IMR-90 (cell line): ENCODE measurements around the gene GGCT. TPM values are rescaled to one million over a fixed set of nuclear protein-coding genes. Genes with fewer than 3 reads are reported as not detected.

Experiments
- ATAC-seq: fragments of 200-7000 bp; cut with Tn5 transposase; 2 replicates; pipeline ENCODE4 v1.9.1; 2020; ENCODE audit warnings: low read depth, mild to moderate bottlenecking, moderate library complexity
- BruUV-seq: library from RNA; stranded (reverse); fragments of 400-500 nt; replicated peaks from 2 replicates; lab custom pipeline; 2021; lab: Mats Ljungman, UMichigan
- CTCF ChIA-PET: fragments of 300-600 bp; formaldehyde crosslinking; extraction: SDS; loops from one replicate; lab custom pipeline; 2021; ENCODE audit warnings: antibody characterized with exemption; lab: Yijun Ruan, JAX
- POLR2A ChIA-PET: fragments of 300-600 bp; sonication (Branson Sonifier 250); formaldehyde crosslinking; loops from one replicate; lab custom pipeline; 2022; ENCODE audit warnings: antibody characterized with exemption; ENCODE audit not compliant: unreplicated experiment; lab: Charles Lee
- DNase-seq: peaks from one replicate; pipeline ENCODE4 v3.0.0; 2013
- H2AFZ ChIP-seq: replicated peaks from 2 replicates; pipeline ENCODE3; 2013; ENCODE audit warnings: low read length, mild to moderate bottlenecking; ENCODE audit not compliant: poor library complexity
- H2AK5ac ChIP-seq: 2 replicates; pipeline ENCODE4 v1.6.1; 2013; ENCODE audit warnings: low read depth, low read length, inconsistent platforms
- H2AK9ac ChIP-seq: replicated peaks from 2 replicates; pipeline ENCODE3; 2013; ENCODE audit warnings: mild to moderate bottlenecking, low read depth, low read length, moderate library complexity; ENCODE audit not compliant: poor library complexity
- H2BK120ac ChIP-seq: 2 replicates; pipeline ENCODE4 v1.6.1; 2013; ENCODE audit warnings: low read depth, low read length, inconsistent platforms
- H2BK15ac ChIP-seq: 3 replicates; pipeline ENCODE4 v1.6.1; 2013; ENCODE audit warnings: low read depth, low read length, inconsistent platforms
- H2BK20ac ChIP-seq: 2 replicates; pipeline ENCODE4 v1.6.1; 2013; ENCODE audit warnings: low read depth, mild to moderate bottlenecking, inconsistent platforms, low read length, moderate library complexity
- H2BK5ac ChIP-seq: 2 replicates; pipeline ENCODE4 v1.6.1; 2013; ENCODE audit warnings: mild to moderate bottlenecking, low read depth, low read length, inconsistent platforms; ENCODE audit not compliant: poor library complexity, severe bottlenecking
- H3K14ac ChIP-seq: replicated peaks from 2 replicates; pipeline ENCODE4 v1.6.1; 2013; ENCODE audit warnings: low read depth, low read length, inconsistent platforms
- H3K18ac ChIP-seq: 2 replicates; pipeline ENCODE4 v1.6.1; 2013; ENCODE audit warnings: low read depth, low read length, control low read depth
- H3K23ac ChIP-seq: 2 replicates; pipeline ENCODE4 v1.6.1; 2013; ENCODE audit warnings: low read depth, low read length, inconsistent platforms
- H3K27ac ChIP-seq: 2 replicates; pipeline ENCODE4 v1.5.1; 2013; ENCODE audit warnings: mild to moderate bottlenecking, control low read depth, low read length; ENCODE audit not compliant: insufficient read depth
- H3K27me3 ChIP-seq: 2 replicates; pipeline ENCODE4 v1.6.1; 2013; ENCODE audit warnings: low read length; ENCODE audit not compliant: control insufficient read depth, insufficient read depth
- H3K36me3 ChIP-seq: 2 replicates; pipeline ENCODE4 v1.6.1; 2013; ENCODE audit warnings: low read length, mixed read lengths; ENCODE audit not compliant: control insufficient read depth, insufficient read depth
- H3K4ac ChIP-seq: 2 replicates; pipeline ENCODE4 v1.6.1; 2013; ENCODE audit warnings: low read depth, low read length, inconsistent platforms
- H3K4me1 ChIP-seq: 2 replicates; pipeline ENCODE4 v1.6.1; 2013; ENCODE audit warnings: low read length, mixed read lengths; ENCODE audit not compliant: control insufficient read depth, insufficient read depth
- H3K4me2 ChIP-seq: 2 replicates; pipeline ENCODE4 v1.6.1; 2013; ENCODE audit warnings: low read depth, mild to moderate bottlenecking, control low read depth, low read length, moderate library complexity
- H3K4me3 ChIP-seq: 2 replicates; pipeline ENCODE4 v1.5.1; 2013; ENCODE audit warnings: low read depth, mild to moderate bottlenecking, control low read depth, low read length, moderate library complexity; ENCODE audit not compliant: insufficient read depth
- H3K56ac ChIP-seq: 2 replicates; pipeline ENCODE4 v1.6.1; 2013; ENCODE audit warnings: low read length, inconsistent platforms; ENCODE audit not compliant: insufficient read depth; ENCODE audit errors: extremely low read depth
- H3K79me1 ChIP-seq, 2 experiments: 2 replicates each; pipeline ENCODE4 v1.6.1; 2013; ENCODE audit warnings: low read length in 2 of 2, inconsistent platforms in 1 of 2, low read depth in 1 of 2
- H3K9ac ChIP-seq: 2 replicates; pipeline ENCODE4 v1.6.1; 2013; ENCODE audit warnings: low read depth, low read length, control low read depth
- H3K9me1 ChIP-seq: 2 replicates; pipeline ENCODE4 v1.6.1; 2013; ENCODE audit warnings: low read length, inconsistent platforms; ENCODE audit not compliant: insufficient read depth
- H3K9me3 ChIP-seq: 2 replicates; pipeline ENCODE4 v1.6.1; 2013; ENCODE audit warnings: low read length; ENCODE audit not compliant: control insufficient read depth, insufficient read depth
- H4K20me1 ChIP-seq: 2 replicates; pipeline ENCODE4 v1.6.1; 2013; ENCODE audit warnings: low read length, inconsistent platforms; ENCODE audit not compliant: insufficient read depth
- H4K5ac ChIP-seq: 2 replicates; pipeline ENCODE4 v1.6.1; 2013; ENCODE audit warnings: mild to moderate bottlenecking, low read depth, low read length, control low read depth
- H4K8ac ChIP-seq, 2 experiments: 2 replicates each; pipeline ENCODE4 v1.6.1; 2013; ENCODE audit warnings: low read depth in 2 of 2, low read length in 2 of 2, control low read depth in 1 of 2, inconsistent platforms in 1 of 2
- H4K91ac ChIP-seq: 2 replicates; pipeline ENCODE4 v1.6.1; 2013; ENCODE audit warnings: low read depth, low read length, inconsistent platforms; ENCODE audit not compliant: insufficient read depth
- BHLHE40 ChIP-seq: fragments of 150-350 bp; IDR thresholded peaks from 2 replicates; pipeline ENCODE4 v1.6.1; 2016; ENCODE audit warnings: mild to moderate bottlenecking, low read depth, low read length
- CEBPB ChIP-seq: IDR thresholded peaks from 2 replicates; pipeline ENCODE4 v1.6.1; 2012; ENCODE audit warnings: low read depth, low read length, improper control_type of control experiment
- CHD1 ChIP-seq: IDR thresholded peaks from 2 replicates; pipeline ENCODE4 v1.6.1; 2012; ENCODE audit warnings: low read depth, low read length, improper control_type of control experiment
- CTCF ChIP-seq: conservative IDR thresholded peaks from 2 replicates; pipeline ENCODE4 v1.5.1; 2012; ENCODE audit warnings: mild to moderate bottlenecking, low read depth, low read length, improper control_type of control experiment
- ELK1 ChIP-seq: fragments of 150-350 bp; IDR thresholded peaks from 2 replicates; pipeline ENCODE4 v1.6.1; 2016; ENCODE audit warnings: low read depth, mild to moderate bottlenecking, low read length, moderate library complexity, borderline replicate concordance
- FOS ChIP-seq: fragments of 150-350 bp; IDR thresholded peaks from 2 replicates; pipeline ENCODE4 v1.6.1; 2016; ENCODE audit warnings: low read depth, low read length
- MAFK ChIP-seq: IDR thresholded peaks from 2 replicates; pipeline ENCODE4 v1.6.1; 2012; ENCODE audit warnings: low read depth, low read length, improper control_type of control experiment
- MAZ ChIP-seq: IDR thresholded peaks from 2 replicates; pipeline ENCODE4 v1.6.1; 2012; ENCODE audit warnings: low read depth, mild to moderate bottlenecking, low read length, improper control_type of control experiment, moderate library complexity, borderline replicate concordance
- MXI1 ChIP-seq: IDR thresholded peaks from 2 replicates; pipeline ENCODE4 v1.6.1; 2012; ENCODE audit warnings: low read depth, mild to moderate bottlenecking, low read length, moderate library complexity, borderline replicate concordance
- NFE2L2 ChIP-seq: fragments of 150-350 bp; IDR thresholded peaks from 2 replicates; pipeline ENCODE4 v1.6.1; 2016; ENCODE audit warnings: low read depth, mild to moderate bottlenecking, low read length
- RAD21 ChIP-seq: IDR thresholded peaks from 2 replicates; pipeline ENCODE4 v1.6.1; 2012; ENCODE audit warnings: low read length, improper control_type of control experiment
- RCOR1 ChIP-seq: IDR thresholded peaks from 2 replicates; pipeline ENCODE4 v1.6.1; 2012; ENCODE audit warnings: mild to moderate bottlenecking, low read length, improper control_type of control experiment; ENCODE audit not compliant: insufficient replicate concordance
- RFX5 ChIP-seq: IDR thresholded peaks from 2 replicates; pipeline ENCODE4 v1.8.0; 2012; ENCODE audit warnings: low read depth, mild to moderate bottlenecking, low read length, moderate library complexity
- SMC3 ChIP-seq: fragments of 150-350 bp; IDR thresholded peaks from 2 replicates; pipeline ENCODE4 v1.6.1; 2016; ENCODE audit warnings: low read depth, mild to moderate bottlenecking, antibody characterized with exemption, low read length, moderate library complexity
- USF2 ChIP-seq: fragments of 150-350 bp; IDR thresholded peaks from 2 replicates; pipeline ENCODE4 v1.6.1; 2017; ENCODE audit warnings: mild to moderate bottlenecking, antibody characterized with exemption, low read length, low read depth
- WGBS, 2 experiments: methylation state at CpG; one replicate each; pipeline versions ENCODE4 v1.1.5 to v1.1.7; 2013; ENCODE audit warnings: missing lambda C conversion rate in 2 of 2; ENCODE audit not compliant: insufficient read length in 1 of 2; ENCODE audit errors: extremely low coverage in 2 of 2; 5-methylcytosine and 5-hydroxymethylcytosine counted together
- dilution Hi-C: fragments of 300-500 bp; cut with HindIII; formaldehyde crosslinking; loops from one replicate; pipeline ENCODE4 v1.14.3; 2018; ENCODE audit warnings: low sequenced_read_pairs; ENCODE audit not compliant: unreplicated experiment
- in situ Hi-C: fragments of 300-500 bp; cut with MboI; formaldehyde crosslinking; loops from 3 replicates; pipeline ENCODE4 v1.14.3; 2019; ENCODE audit warnings: low sequenced_read_pairs, inconsistent platforms, mixed read lengths
- intact Hi-C: fragments of 100-400 bp; cut with micrococcal nuclease; formaldehyde crosslinking; loops from 2 replicates; pipeline ENCODE4 v1.10.0; 2022
- polyA plus RNA-seq, 3 experiments: library from polyadenylated mRNA; depleted of rRNA; stranded (reverse); fragments of >200 nt; gene quantifications; 2 replicates each; pipeline ENCODE4 v1.2.3, GENCODE V29; 2012; ENCODE audit warnings: low replicate concordance in 1 of 3
- total RNA-seq: library from RNA; depleted of rRNA; stranded (reverse); fragments of >200 nt; gene quantifications from 2 replicates; pipeline ENCODE4 v1.2.3, GENCODE V29; 2012

GGCT gene
- total and polyA plus RNA-seq, 2 of the 4 experiments (the other 2 are of a cell fraction) = 12.0 to 18.6 TPM

GRCh38 chr7:30501264-30501663 is 3.4 kb downstream of the GGCT start:
- Histone ChIP-seq H3K23ac (no peak overlapping the region), H3K18ac (no peak overlapping the region), H4K8ac (no peak overlapping the region), H3K4ac (no peak overlapping the region), H4K20me1 (no peaks in the 10 kb centered on the region), H3K79me1 (peaks cover 18 to 37% of the 10 kb centered on the region in 2 experiments), H2BK120ac (no peak overlapping the region), H3K4me2 (no peak overlapping the region), H3K9me3 (no peaks in the 10 kb centered on the region), H2BK5ac (no peak overlapping the region), H2BK15ac (no peak overlapping the region), H3K9ac (no peak overlapping the region), H3K9me1 (peaks cover 12% of the 10 kb centered on the region), H2BK20ac (no peak overlapping the region), H3K4me3 (no peak overlapping the region), H3K27ac (no peak overlapping the region), H3K36me3 (peaks cover 4% of the 10 kb centered on the region), H2AFZ (no peak overlapping the region), H4K91ac (no peak overlapping the region), H3K56ac (no peak overlapping the region), H3K27me3 (no peaks in the 10 kb centered on the region), H2AK5ac (no peak overlapping the region), H3K4me1 (peaks cover 7% of the 10 kb centered on the region; the same call in 1 of the 2 replicates), H2AK9ac (no peak overlapping the region), H3K14ac (no peak overlapping the region), H4K5ac (no peak overlapping the region)
- no peak for DNase-seq
- POLR2A ChIA-PET = interaction anchor here (0.5 kb wide), 1 partner anchor 42 kb away, joined by 6 read pairs; no protein-coding TSS in a partner anchor
- CTCF ChIA-PET = no interaction called here
- dilution Hi-C loops = no loop called here
- TF ChIP-seq MAZ (no peak), RAD21 (no peak), MXI1 (no peak), CTCF (no peak), NFE2L2 (no peak), BHLHE40 (no peak), CEBPB (no peak), USF2 (no peak), SMC3 (no peak), MAFK (no peak), FOS (no peak), RCOR1 (no peak), CHD1 (no peak), ELK1 (no peak), RFX5 (no peak)
- intact Hi-C loops = loop anchor here (10.0 kb wide), 1 partner anchor 226 kb away; no protein-coding TSS in a partner anchor
- no TSS peak for BruUV-seq
- in situ Hi-C loops = no loop called here
- WGBS, 2 experiments = no CpG with 5 or more reads among the region's 5 CpGs
- no peak for ATAC-seq
